Activated CD8-positive, alpha-beta T cell treated with anti-CD3 and anti-CD28 coated beads, Interleukin-2, amount 10 ng/mL, durations not matched to agents 7 days and 5 days (primary cell): ENCODE data around the gene TRAPPC1. TPM values are rescaled to one million over a fixed set of nuclear protein-coding genes. Genes with fewer than 3 reads are reported as not detected.

Experiments
- ATAC-seq: fragments of 150-1000 bp; cut with Tn5 transposase; one replicate; pipeline ENCODE4 v1.10.0; 2021; ENCODE audit warnings: moderate library complexity
- CTCF ChIA-PET: fragments of 350-600 bp; sonication (Branson Sonifier 250); formaldehyde crosslinking; loops from one replicate; lab custom pipeline; 2021; ENCODE audit warnings: antibody characterized with exemption; lab: Charles Lee
- POLR2A ChIA-PET: fragments of 350-600 bp; sonication (Branson Sonifier 250); formaldehyde crosslinking; loops from one replicate; lab custom pipeline; 2021; ENCODE audit warnings: antibody characterized with exemption; lab: Charles Lee
- DNase-seq: peaks from one replicate; pipeline ENCODE4 v3.0.0-alpha.2; 2020
- H3K27ac Mint-ChIP-seq: one replicate; pipeline ENCODE4 v1.8.0; 2021; ENCODE audit warnings: mild to moderate bottlenecking, mixed read lengths
- H3K27me3 Mint-ChIP-seq: one replicate; pipeline ENCODE4 v1.8.0; 2021; ENCODE audit warnings: low read depth, mixed read lengths
- H3K36me3 Mint-ChIP-seq: one replicate; pipeline ENCODE4 v1.8.0; 2021; ENCODE audit warnings: low read depth, mixed read lengths
- H3K4me1 Mint-ChIP-seq: one replicate; pipeline ENCODE4 v1.8.0; 2021; ENCODE audit warnings: low read depth, mixed read lengths
- H3K4me3 Mint-ChIP-seq: one replicate; pipeline ENCODE4 v1.8.0; 2021; ENCODE audit warnings: mild to moderate bottlenecking, mixed read lengths
- H3K9me3 Mint-ChIP-seq: one replicate; pipeline ENCODE4 v1.8.0; 2022; ENCODE audit warnings: mixed read lengths; ENCODE audit not compliant: insufficient read depth
- total RNA-seq, 2 experiments: library from RNA; stranded (reverse); gene quantifications; one replicate each; pipeline ENCODE4 v1.2.3, GENCODE V29; 2021

TRAPPC1 gene
- 100 to 1,000 TPM; 248 to 278 TPM for total RNA-seq

GRCh38 chr17:7931709-7932482 lies at the start of gene TRAPPC1, which contains the start of gene CNTROB:
TRAPPC1 (minus strand) TSS chr17:7931946; CDS start chr17:7931829, 117 bp downstream.
CNTROB (plus strand) TSS chr17:7932206; CDS start chr17:7933080, 874 bp downstream.
- ChIA-PET POLR2A (interaction anchor here (0.6 to 4.2 kb wide), 16 partner anchors 8 to 279 kb away, joined by 3 to 44 read pairs (median 5); partner anchors contain the start of genes AURKB, NAA38 and RNF227), CTCF (interaction anchor here (1.0 to 9.7 kb wide), 18 partner anchors 11 to 187 kb away, joined by 3 to 128 read pairs (median 6); partner anchors contain the start of genes NAA38 and RNF227)
- ATAC-seq (peak; percentile 98), DNase-seq (peak; percentile 100)
- no peaks in the 10 kb centered on the region for H3K9me3 Mint-ChIP-seq
- peaks cover 43% of the 10 kb centered on the region for H3K36me3 Mint-ChIP-seq
- no peaks in the 10 kb centered on the region for H3K27me3 Mint-ChIP-seq
- H3K27ac Mint-ChIP-seq = peak within 1 kb of the TSS; percentile 98
- H3K4me3 Mint-ChIP-seq = peak within 1 kb of the TSS; percentile 95
- H3K4me1 Mint-ChIP-seq = peaks cover 49% of the 10 kb centered on the region

GRCh38 chr17:7977805-7978204 lies 46.1 kb upstream of the TRAPPC1 start:
- DNase-seq (no peak), ATAC-seq (no peak)
- peaks cover 18% of the 10 kb centered on the region for H3K27me3 Mint-ChIP-seq
- peaks cover 11% of the 10 kb centered on the region for H3K36me3 Mint-ChIP-seq
- H3K4me3 Mint-ChIP-seq = no peak overlapping the region
- no peaks in the 10 kb centered on the region for H3K4me1 Mint-ChIP-seq
- no peak overlapping the region for H3K27ac Mint-ChIP-seq
- ChIA-PET POLR2A (no interaction called here), CTCF (interaction anchor here (1.0 kb wide), 2 partner anchors 11 to 78 kb away, joined by 3 read pairs; no protein-coding TSS in a partner anchor)
- H3K9me3 Mint-ChIP-seq = peaks cover 13% of the 10 kb centered on the region

- DNase-seq (no peak), ATAC-seq (no peak)
- Mint-ChIP-seq H3K36me3 (peaks cover 11% of the 10 kb centered on the region), H3K27me3 (peaks cover 18% of the 10 kb centered on the region), H3K4me3 (no peak overlapping the region), H3K9me3 (peaks cover 13% of the 10 kb centered on the region), H3K4me1 (no peaks in the 10 kb centered on the region), H3K27ac (no peak overlapping the region)
- CTCF ChIA-PET = interaction anchor here (1.0 kb wide), 1 partner anchor 11 kb away, joined by 3 read pairs; no protein-coding TSS in a partner anchor
- POLR2A ChIA-PET = no interaction called here
Measured at GRCh38 chr17:7977039-7977438, 45.3 kb upstream of the TRAPPC1 start.

GRCh38 chr17:7974638-7975131 lies 42.9 kb upstream of the TRAPPC1 start:
- ATAC-seq (no peak), DNase-seq (no peak)
- Mint-ChIP-seq H3K4me3 (no peak overlapping the region), H3K36me3 (peaks cover 11% of the 10 kb centered on the region), H3K4me1 (no peaks in the 10 kb centered on the region), H3K27ac (no peak overlapping the region), H3K9me3 (peaks cover 13% of the 10 kb centered on the region), H3K27me3 (peaks cover 13% of the 10 kb centered on the region)
- ChIA-PET CTCF (interaction anchor here (1.2 to 2.0 kb wide), 2 partner anchors 14 to 86 kb away, joined by 3 to 10 read pairs; no protein-coding TSS in a partner anchor), POLR2A (no interaction called here)

GRCh38 chr17:7972131-7972785 lies 40.5 kb upstream of the TRAPPC1 start:
- POLR2A ChIA-PET = no interaction called here
- CTCF ChIA-PET = interaction anchor here (0.6 to 3.8 kb wide), 4 partner anchors 17 to 189 kb away, joined by 3 to 19 read pairs (median 8); partner anchors contain the start of genes CNTROB and TRAPPC1
- no peak overlapping the region for H3K4me3 Mint-ChIP-seq
- no peak overlapping the region for H3K27ac Mint-ChIP-seq
- no peaks in the 10 kb centered on the region for H3K4me1 Mint-ChIP-seq
- peaks cover 13% of the 10 kb centered on the region for H3K9me3 Mint-ChIP-seq
- peaks cover 11% of the 10 kb centered on the region for H3K36me3 Mint-ChIP-seq
- ATAC-seq = no peak
- peaks cover 17% of the 10 kb centered on the region for H3K27me3 Mint-ChIP-seq
- no peak for DNase-seq

- no peaks in the 10 kb centered on the region for H3K4me1 Mint-ChIP-seq
- CTCF ChIA-PET = interaction anchor here (0.7 to 3.8 kb wide), 3 partner anchors 15 to 39 kb away, joined by 3 to 19 read pairs (median 13); partner anchors contain the start of genes CNTROB and TRAPPC1
- POLR2A ChIA-PET = no interaction called here
Measured at GRCh38 chr17:7971651-7972050, 39.9 kb upstream of the TRAPPC1 start.

GRCh38 chr17:7969433-7969832 lies 37.7 kb upstream of the TRAPPC1 start:
- POLR2A ChIA-PET = no interaction called here
- Mint-ChIP-seq H3K4me1 (no peaks in the 10 kb centered on the region), H3K36me3 (peaks cover 2% of the 10 kb centered on the region), H3K4me3 (no peak overlapping the region), H3K27ac (no peak overlapping the region), H3K9me3 (peaks cover 3% of the 10 kb centered on the region), H3K27me3 (peaks cover 14% of the 10 kb centered on the region)
- no peak for ATAC-seq
- CTCF ChIA-PET = no interaction called here
- no peak for DNase-seq

More at GRCh38 chr17:7971651-7972050, 39.9 kb upstream of the TRAPPC1 start:
- DNase-seq = no peak
- peaks cover 17% of the 10 kb centered on the region for H3K27me3 Mint-ChIP-seq
- H3K27ac Mint-ChIP-seq = no peak overlapping the region
- no peak for ATAC-seq
- H3K4me3 Mint-ChIP-seq = no peak overlapping the region
- peaks cover 13% of the 10 kb centered on the region for H3K9me3 Mint-ChIP-seq
- H3K36me3 Mint-ChIP-seq = peaks cover 11% of the 10 kb centered on the region

GRCh38 chr17:7967751-7968150 lies 36.0 kb upstream of the TRAPPC1 start:
- Mint-ChIP-seq H3K36me3 (no peaks in the 10 kb centered on the region), H3K27ac (no peak overlapping the region), H3K27me3 (peaks cover 14% of the 10 kb centered on the region), H3K4me1 (no peaks in the 10 kb centered on the region), H3K9me3 (no peaks in the 10 kb centered on the region), H3K4me3 (no peak overlapping the region)
- ATAC-seq (no peak), DNase-seq (no peak)
- ChIA-PET CTCF (no interaction called here), POLR2A (no interaction called here)

GRCh38 chr17:7961421-7961820 lies 29.7 kb upstream of the TRAPPC1 start:
- ChIA-PET POLR2A (no interaction called here), CTCF (interaction anchor here (1.6 kb wide), 1 partner anchor 27 kb away, joined by 4 read pairs; no protein-coding TSS in a partner anchor)
- DNase-seq (no peak), ATAC-seq (no peak)
- Mint-ChIP-seq H3K4me3 (no peak overlapping the region), H3K36me3 (no peaks in the 10 kb centered on the region), H3K9me3 (no peaks in the 10 kb centered on the region), H3K27me3 (peaks cover 16% of the 10 kb centered on the region), H3K4me1 (no peaks in the 10 kb centered on the region), H3K27ac (no peak overlapping the region)

GRCh38 chr17:7959503-7960253 lies 27.9 kb upstream of the TRAPPC1 start:
- H3K4me1 Mint-ChIP-seq = no peaks in the 10 kb centered on the region
- POLR2A ChIA-PET = no interaction called here
- ATAC-seq = no peak

More at GRCh38 chr17:7959503-7960253, 27.9 kb upstream of the TRAPPC1 start:
- Mint-ChIP-seq H3K36me3 (no peaks in the 10 kb centered on the region), H3K9me3 (no peaks in the 10 kb centered on the region), H3K4me3 (no peak overlapping the region), H3K27ac (no peak overlapping the region), H3K27me3 (peaks cover 16% of the 10 kb centered on the region)
- DNase-seq = no peak
- CTCF ChIA-PET = interaction anchor here (1.6 kb wide), 1 partner anchor 29 kb away, joined by 4 read pairs; no protein-coding TSS in a partner anchor
